NCI-H748 (cell line): Measurements from ENCODE around the gene POLD4.

Source experiments
- DNase-seq: peaks from one replicate; lab custom pipeline; 2025; ENCODE audit not compliant: unreplicated experiment; lab: John Stamatoyannopoulos, UW

POLD4 gene

DNA sequence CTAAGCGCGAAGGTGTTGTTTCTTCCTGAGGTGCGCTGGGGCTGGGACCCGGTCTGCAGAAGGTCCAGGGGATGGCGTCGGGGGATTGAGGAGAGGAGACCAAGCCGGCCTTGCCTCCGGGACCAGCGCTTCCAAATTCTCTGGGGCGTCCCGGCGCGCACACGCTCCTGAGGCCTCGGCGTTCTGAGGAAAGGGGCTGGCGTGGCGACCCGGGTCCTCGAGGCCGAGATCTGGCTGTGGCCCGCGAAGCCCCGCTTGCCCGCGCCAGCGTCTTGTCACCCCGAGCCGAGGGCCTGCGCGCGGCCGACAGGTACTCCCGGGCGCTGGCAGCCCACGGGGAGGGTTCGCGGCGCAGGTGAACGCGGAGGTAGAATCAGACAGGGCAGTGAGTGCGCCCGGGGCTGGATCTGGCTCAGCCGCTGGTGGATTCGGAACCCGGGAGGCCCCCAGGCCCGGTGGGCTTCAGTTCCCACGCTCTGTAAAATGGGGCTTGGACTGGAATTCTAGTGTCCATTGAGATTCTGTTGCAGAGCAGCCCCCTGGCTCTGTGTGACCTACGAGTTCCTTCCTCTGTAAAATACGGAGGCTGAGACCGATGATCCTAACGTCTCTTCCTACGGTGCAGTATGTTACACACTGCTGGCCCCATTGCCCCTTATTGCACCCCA is 35.3 kb downstream of the POLD4 start:
- DNase-seq, result peak; percentile 81

- DNase-seq, result peak; percentile 97
Observed at GRCh38 chr11:67317205-67317887, 36.0 kb downstream of the POLD4 start.

DNA sequence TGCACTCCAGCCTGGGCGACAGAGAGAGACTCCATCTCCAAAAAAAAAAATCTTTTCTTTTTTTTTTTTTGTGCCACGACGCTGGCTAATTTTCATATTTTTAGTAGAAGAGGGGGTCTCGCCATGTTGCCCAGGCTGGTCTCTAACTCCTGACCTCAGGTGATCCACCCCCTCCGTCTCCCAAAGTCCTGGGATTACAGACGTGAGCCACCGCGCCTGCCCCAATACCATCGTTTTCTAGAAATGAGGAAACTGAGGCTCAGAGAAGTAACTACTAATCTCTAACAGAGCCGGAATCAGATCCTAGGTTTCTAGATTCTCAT is 36.5 kb downstream of the POLD4 start:
- DNase-seq, result no peak

DNA sequence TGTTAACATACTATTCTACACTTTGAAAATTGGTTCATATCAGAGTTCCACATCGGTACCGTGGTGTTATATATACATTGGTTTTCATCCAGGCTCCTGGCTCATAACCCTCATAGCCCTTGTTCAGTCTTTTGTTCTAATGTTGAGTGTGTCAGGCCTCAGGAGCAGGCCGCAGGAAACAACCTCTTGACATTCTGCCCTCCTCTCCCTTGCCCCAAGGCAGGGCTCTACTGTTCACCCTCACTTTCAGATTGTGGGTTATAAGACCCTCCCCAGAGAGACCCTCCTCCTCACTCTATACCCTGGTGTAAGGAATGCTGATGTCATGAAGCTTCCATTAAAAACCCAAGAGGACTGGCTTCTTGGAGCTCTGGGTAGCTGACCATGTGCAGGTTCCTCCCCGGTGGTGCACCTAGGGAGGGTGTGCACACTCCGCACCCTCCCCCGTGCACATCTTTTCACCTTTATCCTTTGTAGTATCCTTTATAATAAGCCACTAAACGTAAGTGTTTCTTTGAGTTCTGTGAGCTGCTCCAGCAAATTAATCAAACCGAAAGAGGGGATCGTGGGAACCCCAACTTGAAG is 37.9 kb downstream of the POLD4 start:
- DNase-seq, result no peak

DNA sequence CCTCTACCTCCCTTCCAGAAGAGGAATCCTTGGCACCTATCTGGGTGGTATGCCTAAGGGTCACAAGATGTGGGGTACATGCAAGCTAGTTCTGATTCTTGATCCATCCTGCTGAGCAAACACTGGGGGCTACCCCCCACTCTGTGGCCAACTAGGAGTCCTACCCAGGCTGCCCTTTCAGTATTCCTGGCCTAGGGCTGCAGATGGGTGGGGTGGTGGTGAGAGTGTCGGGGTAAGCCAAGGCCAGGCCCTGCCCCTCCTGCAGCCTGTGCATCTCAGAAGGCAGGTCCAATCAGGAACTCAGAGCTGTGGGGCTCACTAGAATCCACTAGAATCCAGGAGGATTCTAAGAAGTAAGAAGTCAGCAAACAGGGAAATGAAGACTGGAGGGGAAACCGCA is 39.1 kb downstream of the POLD4 start:
- DNase-seq, result no peak

- DNase-seq, result no peak
Observed at GRCh38 chr11:67313125-67313890, 40.0 kb downstream of the POLD4 start.

GRCh38 chr11:67312187-67313021 is 40.9 kb downstream of the POLD4 start:
- DNase-seq, result no peak

- no peak for DNase-seq
Observed at GRCh38 chr11:67311556-67312082, 41.7 kb downstream of the POLD4 start.

- DNase-seq, result no peak
Observed at GRCh38 chr11:67311051-67311555, 42.2 kb downstream of the POLD4 start.

DNA sequence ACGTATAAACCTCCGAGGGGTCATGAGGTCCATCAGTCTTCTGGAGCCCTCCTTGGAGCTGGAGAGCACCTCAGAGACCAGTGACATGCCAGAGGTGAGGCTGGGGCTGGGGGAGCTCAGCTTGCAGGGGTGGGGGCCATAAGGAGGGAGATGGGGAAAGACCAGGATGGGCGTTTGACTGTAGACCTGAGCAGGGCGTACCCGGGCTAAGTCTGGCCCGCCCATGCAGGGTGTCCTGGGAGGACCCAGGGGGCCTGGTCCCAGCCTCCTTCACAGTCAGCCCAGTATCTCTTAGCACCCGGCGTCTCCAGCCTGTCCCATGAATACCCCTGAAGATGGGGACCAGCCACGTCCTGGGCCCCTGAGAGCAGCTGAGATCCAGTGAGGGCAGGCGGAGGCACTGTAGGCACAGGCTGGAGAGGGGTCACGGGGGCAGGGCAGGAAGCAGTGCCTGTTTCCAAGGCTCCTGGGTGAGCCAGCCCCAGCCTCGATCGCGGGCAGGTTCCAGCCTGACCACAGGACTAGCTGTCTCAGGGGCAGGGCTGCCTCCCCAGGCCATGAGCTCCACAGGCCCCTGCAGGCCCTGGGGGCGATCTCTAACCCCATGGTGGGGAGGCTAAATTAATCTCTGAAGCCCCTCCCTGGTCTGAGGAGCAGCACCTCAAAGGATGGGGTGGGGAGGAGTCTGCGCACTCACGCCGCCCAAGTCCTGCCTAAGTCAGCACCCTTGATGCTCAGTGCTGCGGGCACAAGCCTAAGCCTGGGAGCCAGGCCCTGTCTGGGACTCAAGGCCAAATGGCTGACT is 42.9 kb downstream of the POLD4 start:
- DNase-seq, result no peak

DNA sequence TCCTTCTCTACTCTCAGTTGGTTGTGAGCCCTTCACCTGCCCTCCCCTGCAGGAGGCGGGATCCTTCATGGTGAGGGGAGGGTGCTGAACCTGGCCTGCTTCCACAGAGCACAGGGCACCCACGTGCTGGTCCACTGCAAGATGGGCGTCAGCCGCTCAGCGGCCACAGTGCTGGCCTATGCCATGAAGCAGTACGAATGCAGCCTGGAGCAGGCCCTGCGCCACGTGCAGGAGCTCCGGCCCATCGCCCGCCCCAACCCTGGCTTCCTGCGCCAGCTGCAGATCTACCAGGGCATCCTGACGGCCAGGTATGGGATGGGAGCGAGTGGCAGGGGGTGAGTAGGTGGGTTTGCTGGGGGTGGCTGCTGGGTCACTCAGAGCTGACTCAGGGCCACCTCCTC is 43.7 kb downstream of the POLD4 start:
- no peak for DNase-seq

- no peak for DNase-seq
Observed at GRCh38 chr11:67309166-67309565, 44.2 kb downstream of the POLD4 start.

DNA sequence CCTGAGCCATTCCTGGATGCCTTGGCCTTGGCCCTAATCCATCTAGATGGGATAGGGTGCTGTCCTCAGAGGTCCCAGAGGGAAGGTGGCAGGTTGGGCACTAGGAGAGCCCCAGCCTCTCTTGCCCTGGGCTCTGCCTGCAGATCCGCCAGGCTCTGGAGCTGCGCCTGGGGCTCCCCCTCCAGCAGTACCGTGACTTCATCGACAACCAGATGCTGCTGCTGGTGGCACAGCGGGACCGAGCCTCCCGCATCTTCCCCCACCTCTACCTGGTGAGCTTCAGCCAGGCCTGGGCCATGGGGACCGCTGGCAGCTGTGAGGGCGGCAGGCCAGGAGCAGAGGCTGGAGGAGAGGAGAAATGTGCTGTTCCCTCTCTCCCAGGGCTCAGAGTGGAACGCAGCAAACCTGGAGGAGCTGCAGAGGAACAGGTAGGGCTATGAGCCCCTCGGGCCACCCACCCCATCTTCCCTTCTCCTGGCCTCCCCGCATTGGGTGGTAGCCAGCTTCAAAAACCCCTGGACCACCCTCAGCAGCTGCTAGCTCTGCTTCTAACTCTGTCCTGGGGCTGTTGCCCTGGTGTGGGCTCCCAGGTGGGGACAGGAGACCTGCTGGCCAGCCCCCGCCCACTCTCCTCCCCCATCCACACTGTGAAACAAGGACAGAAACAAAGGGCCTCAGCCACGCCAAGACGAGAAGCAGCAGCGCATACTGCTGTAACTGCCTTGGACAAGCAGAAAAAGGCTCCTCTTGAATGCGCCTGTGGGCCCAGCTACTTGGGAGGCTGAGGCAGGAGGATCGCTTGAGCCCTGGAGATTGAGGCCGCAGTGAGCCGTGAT is 45.1 kb downstream of the POLD4 start:
- no peak for DNase-seq

GRCh38 chr11:67307545-67308001 is 45.8 kb downstream of the POLD4 start:
- DNase-seq, result no peak

GRCh38 chr11:67306769-67307544 is 46.4 kb downstream of the POLD4 start:
- no peak for DNase-seq

DNA sequence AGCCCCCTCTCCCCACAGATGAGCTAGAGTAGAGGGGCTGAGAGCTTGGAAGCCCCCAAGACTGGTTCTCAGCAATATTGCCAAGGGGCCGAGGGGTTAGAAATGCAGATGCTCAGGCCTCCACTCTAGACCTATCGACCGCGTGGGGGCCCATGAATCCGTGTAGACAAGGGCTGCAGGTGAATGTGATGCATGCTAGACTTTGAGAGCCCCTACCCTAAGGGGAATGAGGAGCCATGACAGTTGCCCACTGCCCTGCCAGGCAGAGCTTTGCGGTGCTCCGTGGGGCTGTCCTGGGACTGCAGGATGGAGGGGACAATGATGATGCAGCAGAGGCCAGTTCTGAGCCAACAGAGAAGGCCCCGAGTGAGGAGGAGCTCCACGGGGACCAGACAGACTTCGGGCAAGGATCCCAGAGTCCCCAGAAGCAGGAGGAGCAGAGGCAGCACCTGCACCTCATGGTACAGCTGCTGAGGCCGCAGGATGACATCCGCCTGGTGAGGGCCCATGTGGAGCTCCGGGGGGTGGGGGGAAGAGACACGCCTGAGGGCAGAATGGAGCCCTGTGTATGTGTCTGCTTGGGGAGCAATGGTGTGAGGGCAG is 48.7 kb downstream of the POLD4 start:
- DNase-seq, result no peak

DNA sequence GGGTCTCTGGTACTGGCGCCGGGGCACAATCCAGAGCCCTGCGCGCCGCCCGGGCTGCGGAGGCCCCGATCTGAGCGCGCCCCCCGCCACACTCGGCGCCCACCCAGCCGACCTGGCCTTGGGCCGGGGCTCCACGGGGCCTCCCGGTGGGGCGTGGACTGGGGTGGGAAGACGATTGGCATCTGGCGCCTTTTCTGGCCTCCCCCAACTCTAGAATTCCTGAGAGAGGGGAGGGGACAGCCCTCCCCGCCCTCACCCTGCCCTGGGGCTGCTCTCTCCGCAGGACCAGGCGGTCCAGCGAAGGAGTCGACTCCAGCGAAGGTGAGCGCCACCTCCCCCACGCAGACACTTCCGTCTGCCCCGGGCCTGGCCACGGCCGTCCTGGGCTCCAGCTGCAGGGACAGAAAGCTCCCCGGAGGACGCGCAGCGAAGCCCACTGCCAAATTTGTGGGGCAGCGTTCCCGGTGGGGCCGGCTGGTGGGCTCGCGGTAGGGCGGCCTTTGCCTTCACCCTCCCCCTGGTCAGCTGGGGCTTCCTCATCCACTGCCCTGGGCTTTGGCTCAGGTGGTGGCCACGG is 49.4 kb downstream of the POLD4 start:
- DNase-seq, result peak; percentile 34
